22Rv1 (cell line): ENCODE measurements around the gene C9.
"Not testable (repeated sequence)": the region's sequence is repeated elsewhere in the genome, so short reads cannot be mapped to it uniquely, and the experiment has no call there.

Experiments
- ZFX ChIP-seq: fragments of 450-650 bp; IDR thresholded peaks from 2 replicates; pipeline ENCODE4 v1.6.1; 2017; ENCODE audit warnings: antibody characterized with exemption, borderline replicate concordance
- TF ChIP-seq, protein P1 (sequence below): fragments of 450-650 bp; IDR thresholded peaks from 2 replicates; pipeline ENCODE4 v1.5.1; 2017; ENCODE audit warnings: mild to moderate bottlenecking

DNA sequence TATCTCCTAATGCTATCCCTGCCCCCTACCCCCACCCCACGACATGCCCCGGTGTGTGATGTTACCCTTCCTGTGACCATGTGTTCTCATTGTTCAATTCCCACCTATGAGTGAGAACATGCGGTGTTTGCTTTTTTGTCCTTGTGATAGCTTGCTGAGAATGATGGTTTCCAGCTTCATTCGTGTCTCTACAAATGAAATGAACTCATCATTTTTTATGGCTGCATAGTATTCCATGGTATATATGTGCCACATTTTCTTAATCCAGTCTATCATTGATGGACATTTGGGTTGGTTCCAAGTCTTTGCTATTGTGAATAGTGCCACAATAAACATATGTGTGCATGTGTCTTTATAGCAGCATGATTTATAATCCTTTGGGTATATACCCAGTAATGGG, 88.4 kb downstream of the C9 start:
- TF ChIP-seq, protein P1, sequence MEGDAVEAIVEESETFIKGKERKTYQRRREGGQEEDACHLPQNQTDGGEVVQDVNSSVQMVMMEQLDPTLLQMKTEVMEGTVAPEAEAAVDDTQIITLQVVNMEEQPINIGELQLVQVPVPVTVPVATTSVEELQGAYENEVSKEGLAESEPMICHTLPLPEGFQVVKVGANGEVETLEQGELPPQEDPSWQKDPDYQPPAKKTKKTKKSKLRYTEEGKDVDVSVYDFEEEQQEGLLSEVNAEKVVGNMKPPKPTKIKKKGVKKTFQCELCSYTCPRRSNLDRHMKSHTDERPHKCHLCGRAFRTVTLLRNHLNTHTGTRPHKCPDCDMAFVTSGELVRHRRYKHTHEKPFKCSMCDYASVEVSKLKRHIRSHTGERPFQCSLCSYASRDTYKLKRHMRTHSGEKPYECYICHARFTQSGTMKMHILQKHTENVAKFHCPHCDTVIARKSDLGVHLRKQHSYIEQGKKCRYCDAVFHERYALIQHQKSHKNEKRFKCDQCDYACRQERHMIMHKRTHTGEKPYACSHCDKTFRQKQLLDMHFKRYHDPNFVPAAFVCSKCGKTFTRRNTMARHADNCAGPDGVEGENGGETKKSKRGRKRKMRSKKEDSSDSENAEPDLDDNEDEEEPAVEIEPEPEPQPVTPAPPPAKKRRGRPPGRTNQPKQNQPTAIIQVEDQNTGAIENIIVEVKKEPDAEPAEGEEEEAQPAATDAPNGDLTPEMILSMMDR = not testable (repeated sequence)
- TF ChIP-seq ZFX = not testable (repeated sequence)
